NCI-H446 treated with DMSO at 0.1 percent for 48 hours (cell line): ENCODE data around the gene ZNF18.

Experiments
- DNase-seq: peaks from one replicate; lab custom pipeline; 2025; lab: John Stamatoyannopoulos, UW

Gene ZNF18

GRCh38 chr17:11997147-11997971 is at the start of gene ZNF18:
ZNF18 (minus strand) TSS chr17:11997475; CDS start chr17:11992829, 4,646 bp downstream.
- DNase-seq = peak; percentile 73

- DNase-seq = no peak
These were observed 49.5 kb upstream of the ZNF18 start for GRCh38 chr17:12046786-12047185.

- no peak for DNase-seq
These were observed 46.4 kb upstream of the ZNF18 start for GRCh38 chr17:12043702-12044101.

GRCh38 chr17:12041312-12041711 is 44.0 kb upstream of the ZNF18 start:
- no peak for DNase-seq

GRCh38 chr17:12040478-12040877 is 43.2 kb upstream of the ZNF18 start:
- DNase-seq = no peak

- DNase-seq = no peak
These were observed 40.7 kb upstream of the ZNF18 start for GRCh38 chr17:12037970-12038369.

- no peak for DNase-seq
These were observed 38.4 kb upstream of the ZNF18 start for GRCh38 chr17:12035673-12036072.

- DNase-seq = no peak
These were observed 37.3 kb upstream of the ZNF18 start for GRCh38 chr17:12034538-12034937.

GRCh38 chr17:12028611-12029010 is 31.3 kb upstream of the ZNF18 start:
- DNase-seq = no peak

GRCh38 chr17:12027658-12028057 is 30.4 kb upstream of the ZNF18 start:
- DNase-seq = no peak

- DNase-seq = no peak
These were observed 27.1 kb upstream of the ZNF18 start for GRCh38 chr17:12024327-12024726.

GRCh38 chr17:12022310-12022709 is 25.0 kb upstream of the ZNF18 start:
- no peak for DNase-seq

- DNase-seq = no peak
These were observed 24.4 kb upstream of the ZNF18 start for GRCh38 chr17:12021623-12022140.

- peak; percentile 14 for DNase-seq
These were observed 23.7 kb upstream of the ZNF18 start, which contains the start of gene MAP2K4 for GRCh38 chr17:12020642-12021622. MAP2K4 (plus strand) TSS chr17:12020877; CDS start chr17:12020887, 10 bp downstream.

GRCh38 chr17:12007466-12007865 is 10.2 kb upstream of the ZNF18 start:
- DNase-seq = no peak

GRCh38 chr17:11999696-12000095 is 2.4 kb upstream of the ZNF18 start:
- DNase-seq = no peak

- DNase-seq = no peak
These were observed 628 bp upstream of the ZNF18 start for GRCh38 chr17:11997972-11998233.

- no peak for DNase-seq
These were observed 541 bp downstream of the ZNF18 start for GRCh38 chr17:11996722-11997146.

GRCh38 chr17:11991461-11991860 is 5.8 kb downstream of the ZNF18 start:
- DNase-seq = no peak

- no peak for DNase-seq
These were observed 6.8 kb downstream of the ZNF18 start for GRCh38 chr17:11990363-11990983.

GRCh38 chr17:11986942-11987329 is 10.3 kb downstream of the ZNF18 start:
- DNase-seq = no peak
